GM18909 (cell line): Measurements from ENCODE around the gene DPYD.

Experiments
- ATAC-seq: cut with Tn5 transposase; IDR thresholded peaks from one replicate; pipeline ENCODE4 v1.9.1; 2021; ENCODE audit warnings: mild to moderate bottlenecking; ENCODE audit not compliant: unreplicated experiment, poor library complexity

Gene DPYD

DNA sequence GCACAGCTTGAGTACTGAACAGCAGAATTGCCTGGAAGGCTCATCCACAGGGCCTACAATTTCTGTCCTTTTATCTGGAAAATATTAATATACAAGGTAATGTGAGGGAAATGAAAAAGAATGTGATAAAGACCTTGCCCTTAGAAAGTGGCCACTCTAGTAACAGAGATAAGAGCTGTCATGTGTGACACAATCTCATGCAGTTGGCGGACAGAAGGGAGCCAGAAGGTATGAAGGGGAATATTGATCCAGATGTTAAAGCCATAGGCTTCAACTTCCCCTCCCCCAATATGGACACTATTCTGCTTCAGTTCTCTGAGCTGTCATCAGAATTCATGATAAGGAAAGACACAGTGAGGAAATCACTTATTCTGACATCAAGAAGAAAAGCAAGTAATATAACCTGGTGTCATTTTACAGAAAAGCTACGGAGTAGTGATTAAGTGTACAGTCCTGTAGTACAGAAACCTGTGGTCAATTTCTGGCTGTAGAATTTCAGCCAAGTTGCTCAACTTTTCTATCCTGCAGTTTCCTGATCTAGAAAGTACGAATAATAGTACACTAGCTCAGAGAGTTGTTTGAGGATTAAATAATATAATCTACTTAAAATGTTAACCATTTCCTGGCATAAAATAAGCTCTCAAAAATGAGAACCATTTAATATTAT, 572.1 kb downstream of the DPYD start:
- no peak for ATAC-seq

DNA sequence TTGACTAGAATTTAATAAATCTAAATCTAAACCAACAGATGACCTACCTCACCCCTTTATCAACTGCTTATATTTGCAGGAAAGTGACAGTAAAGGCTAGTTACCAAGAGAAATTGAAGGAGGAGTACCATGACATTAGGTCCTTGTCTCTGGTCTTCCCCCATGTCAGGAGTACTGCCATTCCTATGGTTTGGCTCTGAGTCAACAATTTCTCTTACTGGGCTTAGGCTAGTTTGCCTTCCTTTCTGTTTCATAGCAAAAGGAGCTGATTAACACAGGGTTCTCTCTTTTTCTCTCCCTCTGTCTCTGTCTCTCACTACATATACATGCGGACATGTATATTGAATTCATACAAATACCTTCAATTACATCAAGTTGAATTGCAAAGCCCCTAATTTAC, 579.9 kb downstream of the DPYD start:
- no peak for ATAC-seq

DNA sequence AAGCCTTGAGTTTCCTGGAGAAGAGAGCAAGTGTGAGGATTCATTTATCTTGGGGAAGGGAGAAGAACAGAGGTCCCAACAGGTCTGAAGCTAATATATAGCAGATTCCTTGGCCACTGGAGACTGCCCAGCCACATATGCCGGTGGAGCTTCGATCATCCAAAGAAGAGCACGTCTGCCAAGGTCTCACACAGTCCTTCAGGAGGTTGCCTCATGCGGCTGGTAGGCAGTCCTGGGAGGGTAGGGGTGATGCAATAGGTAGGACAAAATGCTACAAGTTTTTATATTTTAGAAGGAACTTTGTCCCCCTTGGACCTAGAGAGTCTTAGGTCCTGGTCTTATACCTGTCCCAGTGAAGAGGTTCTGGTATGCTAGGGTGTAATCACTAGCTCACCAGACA, 582.5 kb downstream of the DPYD start:
- ATAC-seq = no peak

DNA sequence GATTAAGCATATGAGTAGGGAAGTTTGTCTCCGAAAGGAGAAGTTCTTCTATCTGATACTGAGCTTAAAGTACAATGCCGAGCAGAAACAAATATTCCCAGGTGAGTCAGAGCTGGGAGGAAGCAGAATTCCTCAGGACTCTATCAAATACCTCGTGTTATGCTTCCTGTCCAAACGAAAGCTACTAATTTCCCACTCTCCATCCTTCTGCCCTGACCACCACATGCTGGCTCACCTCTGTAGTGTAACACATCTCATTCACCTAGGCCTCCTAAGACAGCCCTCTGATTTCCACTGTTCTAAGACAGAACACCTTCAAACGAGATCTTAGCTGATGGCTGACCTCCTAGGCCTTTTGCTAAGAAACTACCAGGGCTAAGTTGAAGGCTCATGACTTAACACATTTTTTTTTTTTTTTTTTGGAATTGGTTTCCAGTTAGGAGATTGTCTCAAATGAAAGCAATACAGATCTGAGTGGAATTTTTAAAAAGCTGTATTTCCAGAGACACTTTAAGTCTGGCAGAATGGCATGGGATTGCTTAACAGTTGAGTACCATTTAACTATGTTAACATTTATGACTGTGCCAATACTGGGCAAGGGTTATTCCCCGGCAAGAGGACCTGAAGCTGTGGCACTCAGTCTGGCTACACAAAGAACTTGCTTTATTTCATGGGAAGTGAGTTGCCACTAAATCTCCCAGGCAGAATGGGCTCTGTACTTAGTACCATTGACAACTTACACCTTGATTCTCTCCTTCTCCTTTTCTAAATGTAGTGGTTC, 583.4 kb downstream of the DPYD start:
- no peak for ATAC-seq

DNA sequence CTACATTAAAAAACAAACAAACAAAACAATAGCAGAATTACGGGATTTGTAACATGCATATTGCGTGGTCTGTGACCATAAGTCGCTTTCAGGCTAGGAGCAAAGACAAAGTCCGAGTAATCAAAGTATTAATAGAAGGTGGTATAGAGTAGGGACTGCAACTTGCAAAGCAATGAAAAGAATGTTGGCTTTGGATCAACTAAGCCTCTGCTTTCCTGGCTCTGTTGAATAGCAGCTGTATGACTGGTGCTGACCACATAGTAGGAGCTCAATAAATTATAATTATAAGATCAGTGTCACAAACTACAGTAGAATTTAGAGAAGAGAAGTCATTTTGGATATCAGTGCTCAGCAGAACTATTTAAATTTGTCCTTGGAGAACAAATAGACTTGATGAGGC, 586.4 kb downstream of the DPYD start:
- no peak for ATAC-seq

DNA sequence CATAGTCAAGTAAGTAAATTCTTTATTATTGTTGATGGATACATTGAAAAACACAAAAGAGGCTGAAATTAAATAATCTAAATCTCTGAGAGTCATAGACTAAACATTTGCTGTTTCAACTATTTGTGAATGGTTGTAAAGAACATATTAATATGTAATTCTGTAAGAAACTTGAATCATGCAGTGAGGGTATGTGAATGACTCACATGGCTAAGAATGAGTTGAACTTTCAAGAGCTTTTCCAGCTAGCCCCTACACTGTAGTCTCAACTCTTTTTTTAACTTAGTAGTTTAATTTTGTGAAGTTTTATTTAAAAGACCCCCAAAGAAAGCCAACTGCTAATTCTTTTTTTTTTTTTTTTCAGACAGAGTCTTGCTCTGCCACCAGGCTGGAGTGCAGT, 588.1 kb downstream of the DPYD start:
- ATAC-seq = no peak

DNA sequence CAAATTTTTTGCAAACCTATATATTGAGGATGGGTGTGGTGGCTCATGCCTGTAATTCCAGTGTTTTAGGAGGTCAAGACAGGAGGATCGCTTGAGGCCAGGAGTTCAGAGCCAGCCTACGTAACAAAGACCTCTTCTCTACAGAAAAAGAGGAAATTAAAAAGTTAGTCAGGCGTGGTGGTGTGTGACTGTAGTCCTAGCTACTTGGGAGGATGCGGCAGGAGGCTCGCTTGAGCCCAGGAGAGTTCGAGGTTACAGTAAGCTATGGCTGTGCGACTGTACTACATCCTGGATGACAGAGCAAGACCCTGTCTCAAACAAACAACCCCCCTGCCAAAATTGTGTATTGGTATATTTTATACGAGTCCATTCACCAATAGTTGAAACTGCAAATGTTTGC, 589.7 kb downstream of the DPYD start:
- no peak for ATAC-seq

DNA sequence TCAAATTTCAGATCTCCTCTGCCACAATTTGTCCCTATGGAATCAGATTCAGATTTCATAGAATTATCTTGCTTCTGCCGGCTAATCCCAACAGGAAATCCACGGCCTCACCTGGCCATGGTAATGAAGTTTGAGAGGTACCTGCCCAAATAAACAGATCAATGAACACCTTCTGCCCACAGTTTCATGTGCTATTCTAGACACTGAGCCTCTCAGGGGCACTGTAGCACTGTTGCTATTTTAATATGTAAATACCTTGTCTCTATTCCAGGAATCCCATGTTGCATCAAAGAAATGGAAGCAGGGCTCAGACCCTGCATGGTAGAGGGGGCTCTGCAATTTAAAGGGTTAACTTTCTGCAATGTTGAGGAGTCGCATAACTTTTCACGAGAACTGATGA, 606.1 kb downstream of the DPYD start:
- ATAC-seq = no peak

DNA sequence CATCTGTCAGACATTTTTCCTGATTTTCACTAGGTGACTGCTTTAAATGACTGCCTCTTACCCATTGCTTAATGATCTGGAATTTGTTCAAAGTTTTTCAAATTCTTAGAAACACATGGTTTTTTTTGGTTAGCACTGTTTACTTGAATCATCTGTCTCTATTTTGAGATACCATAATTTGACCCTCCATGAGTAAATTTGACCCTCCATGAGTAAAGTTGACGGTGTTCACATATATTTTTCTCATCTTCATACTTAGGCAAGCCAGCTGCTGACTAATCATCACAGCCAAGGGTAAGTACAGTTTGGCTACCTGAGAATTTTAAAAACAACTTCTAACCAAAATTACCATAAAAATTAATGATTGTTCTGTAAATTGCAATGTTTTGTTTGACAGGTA, 612.7 kb downstream of the DPYD start:
- no peak for ATAC-seq

DNA sequence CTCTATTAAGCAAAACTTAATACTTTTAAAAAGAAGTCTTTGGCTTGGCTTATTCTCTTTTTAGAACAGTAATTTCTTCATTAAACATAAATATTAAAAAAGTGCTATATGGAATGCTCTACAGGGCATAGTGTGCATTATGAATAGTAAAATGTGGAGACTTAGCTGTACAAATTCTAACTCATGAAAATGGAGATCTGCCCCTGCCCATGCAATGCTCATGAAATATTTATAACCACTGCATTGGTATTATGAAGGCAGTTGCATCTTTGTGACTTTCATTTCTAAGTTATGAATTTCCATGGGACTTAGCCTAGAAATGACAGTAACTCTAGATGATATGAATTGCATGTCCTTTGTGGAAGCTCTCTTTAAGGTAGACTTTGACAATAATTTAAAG, 613.3 kb downstream of the DPYD start:
- ATAC-seq = no peak

DNA sequence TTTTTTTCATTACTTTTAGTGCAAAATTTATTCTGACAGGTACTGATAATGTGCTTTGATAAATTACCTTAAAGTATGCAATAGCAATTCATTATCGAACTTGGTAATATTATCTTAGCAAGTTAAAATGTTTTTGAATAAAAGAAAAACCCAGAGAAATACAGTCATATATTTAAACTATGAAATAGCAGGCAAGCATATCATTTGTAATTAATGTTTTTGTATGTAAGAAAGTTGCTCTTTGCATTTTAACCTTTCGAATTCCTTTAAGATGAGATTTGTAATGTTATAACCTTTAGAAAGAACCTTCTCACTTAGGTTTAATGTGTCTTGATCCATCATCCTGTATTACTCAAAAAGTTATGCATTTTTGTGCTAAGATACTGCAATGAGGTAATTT, 613.7 kb downstream of the DPYD start:
- no peak for ATAC-seq

DNA sequence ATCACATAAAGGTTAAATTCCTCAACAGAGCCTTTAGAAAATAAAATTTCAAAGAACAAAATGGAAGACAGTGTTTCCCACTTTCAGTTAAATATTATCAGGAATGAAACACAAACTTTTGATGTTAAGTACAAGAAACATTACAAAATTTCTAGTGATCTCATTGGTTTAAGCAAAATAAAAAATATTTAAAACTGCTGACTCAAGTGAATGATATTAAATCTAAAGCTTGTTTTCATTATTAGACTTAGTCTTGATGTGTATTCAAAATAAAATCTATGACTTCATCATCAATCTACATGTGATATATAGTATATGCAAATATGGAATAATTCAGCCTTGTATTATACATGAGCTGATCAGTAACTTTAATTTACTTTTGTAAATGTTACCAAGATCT, 614.3 kb downstream of the DPYD start:
- no peak for ATAC-seq

DNA sequence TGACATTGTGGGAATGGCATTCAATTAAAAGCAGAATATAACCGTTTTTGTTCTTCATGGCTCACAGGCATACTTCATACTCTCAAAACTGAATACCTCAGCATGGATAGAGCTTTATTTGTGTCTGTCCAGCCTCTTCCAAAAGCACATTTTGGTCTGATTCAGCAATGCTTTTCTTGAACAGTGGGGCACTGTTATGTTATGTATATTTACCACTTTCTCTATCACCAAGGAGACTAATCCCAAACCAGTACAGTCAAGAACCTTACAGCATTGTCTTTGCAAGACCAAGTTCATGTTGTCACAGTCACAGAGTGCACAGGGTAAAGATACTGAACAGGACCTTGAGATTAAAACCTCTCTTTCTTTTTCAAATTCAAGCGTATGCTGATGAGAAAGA, 616.5 kb downstream of the DPYD start:
- ATAC-seq = no peak

DNA sequence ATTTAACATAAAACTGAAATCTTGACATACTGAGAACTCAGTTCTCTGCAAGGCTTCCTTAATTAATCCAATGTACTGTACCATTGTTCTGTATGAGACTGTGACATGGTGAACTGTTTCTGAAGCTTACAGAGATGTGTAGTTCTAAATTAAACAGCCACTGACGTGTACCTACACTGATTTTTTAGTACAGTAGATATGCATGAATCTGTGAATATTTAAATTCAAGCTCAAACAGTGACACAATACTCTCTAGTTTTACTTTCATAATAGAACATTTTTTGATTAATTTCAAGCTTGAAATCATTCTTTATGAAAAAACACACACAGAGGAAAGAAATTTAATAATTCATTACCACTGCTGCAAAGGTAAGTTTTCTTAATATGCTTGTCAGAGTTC, 621.9 kb downstream of the DPYD start:
- ATAC-seq = no peak

DNA sequence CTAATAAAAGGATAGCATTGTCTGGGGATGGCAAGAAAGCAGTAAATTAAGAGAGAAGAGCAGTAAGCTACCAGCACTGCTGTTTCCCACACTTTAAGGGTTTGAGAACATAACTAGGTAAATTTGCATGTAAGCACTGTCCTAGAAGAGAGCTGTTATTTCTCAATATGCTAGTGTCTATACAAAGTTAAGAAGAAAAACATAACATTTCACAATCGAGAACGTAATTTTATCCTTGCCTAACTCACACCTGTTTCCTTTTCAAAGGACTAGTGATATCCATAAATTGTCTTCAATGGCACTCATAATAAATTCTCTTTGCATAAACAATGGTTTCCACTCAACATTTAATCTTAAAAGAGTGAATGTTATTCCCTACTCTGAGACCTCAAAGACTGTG, 623.2 kb downstream of the DPYD start:
- ATAC-seq = no peak

DNA sequence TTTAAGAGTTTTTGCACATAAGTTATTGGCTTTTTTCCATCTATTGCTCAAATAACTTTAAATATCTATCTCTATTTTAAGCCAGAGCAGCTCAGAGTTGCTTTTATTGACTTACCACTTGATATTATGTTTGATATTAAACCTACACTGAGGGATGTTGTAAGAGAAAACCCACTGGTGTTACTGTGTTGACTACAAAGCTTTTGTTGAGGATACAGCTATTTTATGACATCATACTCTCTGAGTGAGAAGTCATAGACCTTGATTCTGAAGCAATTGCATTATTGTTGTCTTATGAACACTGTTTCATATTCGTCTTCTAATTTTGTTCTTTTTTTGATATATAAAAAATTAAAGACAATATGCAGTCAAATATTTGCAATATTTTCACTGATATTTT, 638.9 kb downstream of the DPYD start:
- ATAC-seq = no peak

DNA sequence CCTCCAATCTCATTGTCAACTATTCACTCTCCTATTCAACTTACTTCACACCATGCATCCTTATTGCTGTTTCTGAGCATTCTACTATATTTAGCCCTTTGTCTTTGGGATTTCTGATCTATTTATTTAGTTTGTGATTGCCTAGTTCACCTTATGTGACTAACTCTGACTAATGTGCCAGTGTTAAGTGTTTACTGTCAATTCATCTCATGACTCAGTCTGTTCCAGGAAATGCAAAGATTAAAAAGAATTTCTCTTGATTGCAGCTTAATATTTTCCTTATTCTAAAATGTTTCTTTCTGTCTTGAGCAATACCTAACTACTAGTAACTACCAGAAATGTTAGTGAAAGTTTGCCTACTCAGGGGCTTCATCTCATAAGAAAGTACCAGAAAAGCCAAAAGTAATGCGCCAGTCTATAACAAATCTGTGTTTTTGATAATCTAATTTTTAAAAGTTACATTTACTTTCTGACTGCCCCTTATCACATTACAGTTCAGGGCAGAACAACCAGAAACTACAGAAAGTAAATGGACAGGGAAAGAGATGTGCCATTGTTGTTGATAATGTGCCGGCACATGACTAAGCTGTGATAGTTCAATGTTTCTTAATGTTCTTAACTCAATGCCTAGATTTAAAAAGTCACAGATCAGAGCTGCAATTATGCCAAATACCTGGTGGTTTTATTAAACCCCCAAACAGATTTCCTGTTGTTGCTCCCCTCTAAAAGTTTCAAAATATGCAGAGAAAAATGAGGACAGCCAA, 642.8 kb downstream of the DPYD start:
- no peak for ATAC-seq

DNA sequence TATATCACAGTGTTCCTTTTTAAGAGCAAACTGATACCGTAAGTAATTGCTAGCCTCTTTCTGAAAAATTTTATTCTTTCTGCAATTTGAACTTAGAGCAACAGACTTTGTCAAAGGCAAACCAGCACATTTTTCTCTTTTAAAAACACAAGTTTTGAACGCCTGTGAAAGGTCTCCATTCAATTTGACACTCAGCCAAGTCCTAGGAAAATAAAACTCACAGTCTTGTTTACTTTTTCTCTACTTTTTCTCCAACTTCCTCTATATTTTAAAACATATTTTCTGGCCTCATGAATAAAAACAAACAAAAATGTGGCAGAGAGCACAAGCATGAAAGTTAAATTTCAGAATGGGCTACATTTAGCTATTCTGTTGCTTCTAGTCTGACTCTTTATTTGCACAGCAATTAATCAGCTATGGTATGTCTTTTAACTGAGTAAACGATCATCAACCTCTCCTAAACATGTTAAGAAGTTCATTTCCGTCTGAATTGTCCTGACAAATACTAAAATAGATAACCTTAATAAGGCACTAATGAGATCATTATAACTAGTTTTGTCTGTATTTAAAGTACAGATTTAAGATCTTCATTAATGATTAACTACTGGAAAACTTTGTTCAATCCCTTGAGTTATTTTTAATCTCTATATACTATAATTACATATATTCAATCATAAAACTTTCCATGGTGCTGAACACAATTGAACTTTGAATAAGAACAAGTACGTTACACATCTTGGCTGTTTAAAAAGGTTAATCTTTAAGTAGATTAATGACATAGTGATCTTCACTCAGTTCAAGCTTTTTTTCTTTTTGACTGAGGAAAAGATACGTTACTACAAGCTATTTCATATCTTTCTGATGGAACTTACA, 648.7 kb downstream of the DPYD start:
- ATAC-seq = no peak

DNA sequence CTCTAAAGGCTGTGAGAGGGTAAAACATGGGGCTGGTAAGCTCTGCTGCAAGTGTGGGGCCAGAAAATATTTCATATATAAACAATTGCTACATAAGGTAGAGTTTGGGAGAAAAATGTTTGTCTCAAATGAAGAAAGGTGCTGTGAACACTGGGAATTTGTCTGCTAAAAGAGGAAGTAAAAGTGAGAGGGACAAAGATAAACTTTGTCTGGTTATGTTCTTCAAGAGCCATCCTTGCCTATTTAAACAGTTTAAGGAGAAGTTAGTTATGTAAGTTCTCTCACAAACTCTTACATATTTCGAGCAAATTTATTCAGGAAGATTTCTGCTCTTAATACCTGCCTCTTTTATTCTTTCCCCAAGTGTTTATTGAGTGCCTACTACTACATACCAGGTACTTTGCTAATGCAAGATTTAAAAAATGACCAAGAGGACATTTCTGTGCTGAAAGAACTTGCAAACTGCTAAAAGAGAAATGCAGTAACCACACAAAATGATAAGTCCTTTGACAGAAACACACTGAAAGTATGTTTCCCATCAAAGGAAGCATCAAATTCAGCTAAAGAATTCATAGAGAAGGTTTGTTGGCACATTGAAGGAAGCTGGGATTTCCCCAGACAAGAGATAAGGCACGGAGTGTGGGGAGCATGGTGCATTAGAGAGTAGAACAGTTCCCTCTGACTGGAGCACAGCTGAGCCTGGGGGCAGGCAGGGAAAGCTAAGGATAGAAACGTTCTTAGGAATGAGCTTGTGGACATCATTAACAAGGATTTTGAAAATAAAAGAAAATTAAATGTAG, 650.1 kb downstream of the DPYD start:
- no peak for ATAC-seq

DNA sequence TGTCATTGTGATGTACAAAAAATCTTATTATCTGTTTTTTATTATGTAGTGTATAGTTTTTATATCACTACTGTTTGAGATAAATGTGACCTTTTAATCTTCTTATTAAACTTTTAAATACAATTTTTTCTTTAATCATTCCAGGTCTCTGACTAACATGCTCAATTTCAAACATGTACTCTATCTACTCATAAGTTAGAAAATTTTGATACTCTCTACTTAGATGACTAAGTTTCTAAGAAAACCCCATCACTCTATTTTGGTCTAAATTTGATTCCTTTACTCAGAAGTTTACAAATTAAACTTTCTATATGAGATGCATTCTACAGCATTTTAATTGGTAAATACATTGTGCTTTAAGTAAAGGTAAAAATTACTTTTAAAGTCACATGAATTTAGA, 655.2 kb downstream of the DPYD start:
- no peak for ATAC-seq
